Hepatocyte (in vitro differentiated cells): ENCODE measurements around the gene CTNND2.
A peak's percentile ranks its signal among the peaks of the same experiment; 100 is the strongest.

ENCODE experiments used
- CTCF ChIP-seq: fragments of 200-600 bp; sonication (generic); IDR thresholded peaks from 2 replicates; pipeline ENCODE4 v1.5.1; 2016; ENCODE audit warnings: antibody characterized with exemption, mild to moderate bottlenecking; ENCODE audit not compliant: poor library complexity
- EZH2 ChIP-seq: fragments of 200-600 bp; sonication (generic); IDR thresholded peaks from 2 replicates; pipeline ENCODE4 v1.6.1; 2016; ENCODE audit warnings: antibody characterized with exemption, mild to moderate bottlenecking, borderline replicate concordance

- TF ChIP-seq EZH2, result no peak
- peak; percentile 9 for TF ChIP-seq CTCF
Measured at GRCh38 chr5:11075035-11075805, 829.0 kb downstream of the CTNND2 start.
